AG04450 (cell line): Measurements from ENCODE around the gene SRF. TPM values are rescaled to one million over a fixed set of nuclear protein-coding genes. Genes with fewer than 3 reads are reported as not detected.
"Not testable (repeated sequence)": the region's sequence is repeated elsewhere in the genome, so short reads cannot be mapped to it uniquely, and the experiment has no call there.

Source experiments
- CTCF ChIA-PET: fragments of 300-600, 350-600 bp; formaldehyde crosslinking; extraction: SDS; loops from one replicate; lab custom pipeline; 2022; ENCODE audit warnings: antibody characterized with exemption, inconsistent platforms; lab: Charles Lee
- POLR2A ChIA-PET: fragments of 350-600 bp; formaldehyde crosslinking; extraction: SDS; loops from one replicate; lab custom pipeline; 2021; ENCODE audit warnings: antibody characterized with exemption, inconsistent platforms; lab: Yijun Ruan, JAX
- DNase-seq: peaks from one replicate; pipeline ENCODE4 v3.0.0-alpha.2; 2011; ENCODE audit warnings: low read depth, low spot score
- H3K27ac ChIP-seq: one replicate; pipeline ENCODE4 v1.5.1; 2012; ENCODE audit warnings: low read depth, low read length, control low read depth
- H3K27me3 ChIP-seq: one replicate; pipeline ENCODE4 v1.6.0; 2012; ENCODE audit warnings: low read length; ENCODE audit not compliant: control insufficient read depth, insufficient read depth
- H3K4me3 ChIP-seq: 2 replicates; pipeline ENCODE4 v1.5.1; 2011; ENCODE audit warnings: mild to moderate bottlenecking, low read depth, low read length, control low read depth
- H3K9me3 ChIP-seq: 2 replicates; pipeline ENCODE4 v1.5.1; 2012; ENCODE audit warnings: low read length; ENCODE audit not compliant: control insufficient read depth, insufficient read depth
- polyA plus RNA-seq: library from polyadenylated mRNA; depleted of rRNA; stranded (reverse); fragments of >200 nt; gene quantifications from 2 replicates; pipeline ENCODE4 v1.2.3, GENCODE V29; 2011
- TF ChIP-seq, protein P1 (sequence below): IDR thresholded peaks from 2 replicates; pipeline ENCODE4 v1.5.1; 2011; ENCODE audit warnings: low read depth, low read length, control low read depth, inconsistent platforms

SRF gene
- polyA plus RNA-seq, 1 experiment = 36.8 TPM

- no peak for DNase-seq
- ChIA-PET CTCF (interaction anchor here (0.9 to 2.3 kb wide), 7 partner anchors 8 to 245 kb away, joined by 3 to 11 read pairs (median 3); partner anchors contain the start of gene MRPL2), POLR2A (interaction anchor here (1.4 to 2.3 kb wide), 2 partner anchors 40 to 53 kb away, joined by 4 to 6 read pairs; partner anchors contain the start of gene PTK7)
- TF ChIP-seq, protein P1, sequence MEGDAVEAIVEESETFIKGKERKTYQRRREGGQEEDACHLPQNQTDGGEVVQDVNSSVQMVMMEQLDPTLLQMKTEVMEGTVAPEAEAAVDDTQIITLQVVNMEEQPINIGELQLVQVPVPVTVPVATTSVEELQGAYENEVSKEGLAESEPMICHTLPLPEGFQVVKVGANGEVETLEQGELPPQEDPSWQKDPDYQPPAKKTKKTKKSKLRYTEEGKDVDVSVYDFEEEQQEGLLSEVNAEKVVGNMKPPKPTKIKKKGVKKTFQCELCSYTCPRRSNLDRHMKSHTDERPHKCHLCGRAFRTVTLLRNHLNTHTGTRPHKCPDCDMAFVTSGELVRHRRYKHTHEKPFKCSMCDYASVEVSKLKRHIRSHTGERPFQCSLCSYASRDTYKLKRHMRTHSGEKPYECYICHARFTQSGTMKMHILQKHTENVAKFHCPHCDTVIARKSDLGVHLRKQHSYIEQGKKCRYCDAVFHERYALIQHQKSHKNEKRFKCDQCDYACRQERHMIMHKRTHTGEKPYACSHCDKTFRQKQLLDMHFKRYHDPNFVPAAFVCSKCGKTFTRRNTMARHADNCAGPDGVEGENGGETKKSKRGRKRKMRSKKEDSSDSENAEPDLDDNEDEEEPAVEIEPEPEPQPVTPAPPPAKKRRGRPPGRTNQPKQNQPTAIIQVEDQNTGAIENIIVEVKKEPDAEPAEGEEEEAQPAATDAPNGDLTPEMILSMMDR = peak; percentile 80
- Histone ChIP-seq H3K4me3 (no peak overlapping the region), H3K9me3 (no peaks in the 10 kb centered on the region), H3K27ac (no peak overlapping the region), H3K27me3 (no peaks in the 10 kb centered on the region)
Measured at GRCh38 chr6:43129434-43130194, 41.5 kb upstream of the SRF start.

DNA sequence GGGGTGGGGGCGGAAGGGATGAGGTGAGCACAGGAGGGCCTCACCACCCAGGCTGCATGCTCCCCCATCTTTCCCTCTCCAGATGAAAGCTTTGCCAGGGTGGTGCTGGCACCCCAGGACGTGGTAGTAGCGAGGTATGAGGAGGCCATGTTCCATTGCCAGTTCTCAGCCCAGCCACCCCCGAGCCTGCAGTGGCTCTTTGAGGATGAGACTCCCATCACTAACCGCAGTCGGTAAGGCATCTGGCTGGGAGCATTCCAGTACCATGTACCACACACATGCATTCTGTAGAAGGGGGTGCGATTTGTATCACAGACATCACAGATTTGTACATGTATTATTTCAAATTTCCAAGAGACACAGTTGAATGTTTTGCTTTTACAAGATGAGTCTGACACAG lies 40.6 kb upstream of the SRF start:
- CTCF ChIA-PET = interaction anchor here (1.0 to 2.3 kb wide), 4 partner anchors 9 to 59 kb away, joined by 3 to 11 read pairs (median 6); no protein-coding TSS in a partner anchor
- no peaks in the 10 kb centered on the region for H3K27me3 ChIP-seq
- H3K9me3 ChIP-seq = no peaks in the 10 kb centered on the region
- no peak overlapping the region for H3K27ac ChIP-seq
- no peak overlapping the region for H3K4me3 ChIP-seq
- TF ChIP-seq, protein P1 = no peak
- DNase-seq = no peak
- POLR2A ChIA-PET = no interaction called here

- CTCF ChIA-PET = interaction anchor here (1.4 kb wide), 1 partner anchor 56 kb away, joined by 3 read pairs; no protein-coding TSS in a partner anchor
- DNase-seq, H3K4me3 ChIP-seq, POLR2A ChIA-PET, H3K27ac ChIP-seq, H3K27me3 ChIP-seq, H3K9me3 ChIP-seq: not testable (repeated sequence)
Measured at GRCh38 chr6:43131379-43131778, 39.7 kb upstream of the SRF start.

DNA sequence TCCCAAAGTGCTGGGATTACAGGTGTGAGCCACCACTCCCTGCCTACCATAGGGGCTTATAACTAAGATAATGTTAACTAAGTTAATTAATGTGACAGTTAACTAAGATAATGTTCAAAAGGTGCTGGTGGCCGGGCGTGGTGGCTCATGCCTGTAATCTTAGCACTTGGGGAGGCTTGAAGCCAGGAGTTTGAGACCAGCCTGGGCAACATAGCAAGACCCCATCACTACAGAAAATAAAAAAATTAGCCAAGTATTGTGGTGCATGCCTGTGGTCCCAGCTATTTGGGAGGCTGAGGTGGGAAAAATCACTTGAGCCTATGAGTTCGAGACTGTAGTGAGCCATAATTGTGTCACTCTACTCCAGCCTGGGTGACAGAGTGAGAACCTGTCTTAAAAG lies 32.8 kb upstream of the SRF start:
- CTCF ChIA-PET = no interaction called here
- TF ChIP-seq, protein P1 = no peak

DNA sequence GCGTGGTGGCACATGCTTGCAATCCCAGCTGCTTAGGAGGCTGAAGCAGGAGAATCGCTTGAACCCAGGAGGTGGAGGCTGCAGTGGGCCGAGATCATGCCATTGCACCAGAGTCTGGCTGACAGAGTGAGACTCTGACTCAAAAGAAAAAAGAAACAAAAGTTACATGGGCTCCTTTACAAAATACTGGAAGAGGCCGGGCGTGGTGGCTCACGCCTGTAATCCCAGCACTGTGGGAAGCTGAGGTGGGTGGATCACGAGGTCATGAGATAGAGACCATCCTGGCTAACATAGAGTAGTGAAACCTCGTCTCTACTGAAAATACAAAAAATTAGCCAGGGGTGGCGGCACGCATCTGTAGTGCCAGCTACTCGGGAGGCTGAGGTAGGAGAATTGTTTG lies 31.1 kb upstream of the SRF start:
- H3K27ac ChIP-seq, H3K27me3 ChIP-seq, H3K9me3 ChIP-seq, H3K4me3 ChIP-seq, DNase-seq, POLR2A ChIA-PET: not testable (repeated sequence)
- CTCF ChIA-PET = interaction anchor here (0.6 kb wide), 1 partner anchor 13 kb away, joined by 3 read pairs; no protein-coding TSS in a partner anchor

More for the DNA sequence above, 32.8 kb upstream of the SRF start:
- no peak overlapping the region for H3K27ac ChIP-seq
- no peak overlapping the region for H3K4me3 ChIP-seq
- H3K27me3 ChIP-seq = no peaks in the 10 kb centered on the region
- POLR2A ChIA-PET = interaction anchor here (1.4 kb wide), 1 partner anchor 62 kb away, joined by 4 read pairs; the partner anchor contains the start of gene PTK7
- no peaks in the 10 kb centered on the region for H3K9me3 ChIP-seq
- no peak for DNase-seq

DNA sequence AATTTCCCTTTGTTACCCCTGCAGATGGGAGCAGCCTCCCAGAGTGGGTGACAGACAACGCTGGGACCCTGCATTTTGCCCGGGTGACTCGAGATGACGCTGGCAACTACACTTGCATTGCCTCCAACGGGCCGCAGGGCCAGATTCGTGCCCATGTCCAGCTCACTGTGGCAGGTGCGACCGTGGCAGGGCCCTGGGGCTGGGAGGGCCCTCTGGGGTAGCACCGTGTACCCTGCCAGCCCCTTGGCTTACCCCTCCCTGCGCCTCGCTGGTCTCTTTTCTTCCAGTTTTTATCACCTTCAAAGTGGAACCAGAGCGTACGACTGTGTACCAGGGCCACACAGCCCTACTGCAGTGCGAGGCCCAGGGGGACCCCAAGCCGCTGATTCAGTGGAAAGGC lies 29.4 kb upstream of the SRF start:
- CTCF ChIA-PET = no interaction called here
- no peak for DNase-seq
- POLR2A ChIA-PET = no interaction called here

More for the DNA sequence above, 29.4 kb upstream of the SRF start:
- Histone ChIP-seq H3K9me3 (no peaks in the 10 kb centered on the region), H3K4me3 (no peak overlapping the region), H3K27ac (no peak overlapping the region), H3K27me3 (no peaks in the 10 kb centered on the region)
- TF ChIP-seq, protein P1 = no peak
